Measurements from ENCODE around the gene KRTAP5-3.
"Not testable (repeated sequence)": the region's sequence is repeated elsewhere in the genome, so short reads cannot be mapped to it uniquely, and the experiment has no call there.

The KRTAP5-3 gene

GRCh38 chr11:1604711-1605110 is 3.6 kb downstream of the KRTAP5-3 start:
- H4K5ac ChIP-seq (ENCODE audit: low read length): no peak overlapping the region
- H3K4me3 ChIP-seq (ENCODE audit: low read length): no peak overlapping the region
- H2BK15ac ChIP-seq (replicated peaks; ENCODE audit: low read depth): no peak overlapping the region
- H2BK5ac ChIP-seq (ENCODE audit: low read length): no peak overlapping the region
- no peak overlapping the region for H3K56ac ChIP-seq (ENCODE audit: low read length)
- H4K8ac ChIP-seq (ENCODE audit: low read depth, low read length): no peak overlapping the region
- H2BK120ac ChIP-seq (ENCODE audit: low read depth, low read length): no peak overlapping the region
- no peaks in the 10 kb centered on the region for H3K79me1 ChIP-seq (ENCODE audit: low read length)
- no peak overlapping the region for H3K23ac ChIP-seq (ENCODE audit: low read length)
- no peak for DNase-seq
- H3K9ac ChIP-seq (ENCODE audit: low read length): no peak overlapping the region
- no peak overlapping the region for H2AK5ac ChIP-seq (ENCODE audit: low read length)
- H3K4me1 ChIP-seq (ENCODE audit: control insufficient read depth, low read depth, low read length): no peaks in the 10 kb centered on the region
- H3K18ac ChIP-seq (ENCODE audit: low read length): no peak overlapping the region
- no peaks in the 10 kb centered on the region for H3K79me2 ChIP-seq (ENCODE audit: control insufficient read depth, insufficient read depth, low read length)
- H3K27ac ChIP-seq (ENCODE audit: low read depth, low read length): no peak overlapping the region
- H3K27me3 ChIP-seq (ENCODE audit: insufficient read depth, low read length, poor library complexity): no peaks in the 10 kb centered on the region
- H3K4ac ChIP-seq (ENCODE audit: low read depth, low read length): no peak overlapping the region
- no CpG with 5 or more reads among the region's 7 CpGs for WGBS (ENCODE audit: extremely low coverage, insufficient coverage, low lambda C conversion rate)
- H3K4me2 ChIP-seq (ENCODE audit: low read length): no peak overlapping the region
- H3K36me3 ChIP-seq (ENCODE audit: control insufficient read depth, insufficient read depth, low read length): no peaks in the 10 kb centered on the region

- Histone ChIP-seq H3K9ac (ENCODE audit: low read length) (no peak overlapping the region), H3K4me2 (ENCODE audit: low read length) (no peak overlapping the region), H3K79me1 (ENCODE audit: low read length) (no peaks in the 10 kb centered on the region), H3K18ac (ENCODE audit: low read length) (no peak overlapping the region), H3K56ac (ENCODE audit: low read length) (no peak overlapping the region), H3K4me3 (ENCODE audit: low read length) (no peak overlapping the region), H3K23ac (ENCODE audit: low read length) (no peak overlapping the region), H3K79me2 (ENCODE audit: control insufficient read depth, insufficient read depth, low read length) (no peaks in the 10 kb centered on the region), H2BK5ac (ENCODE audit: low read length) (no peak overlapping the region), H4K8ac (ENCODE audit: low read depth, low read length) (no peak overlapping the region), H2BK120ac (ENCODE audit: low read depth, low read length) (no peak overlapping the region), H4K5ac (ENCODE audit: low read length) (no peak overlapping the region), H3K4me1 (ENCODE audit: control insufficient read depth, low read depth, low read length) (no peaks in the 10 kb centered on the region), H3K27me3 (ENCODE audit: insufficient read depth, low read length, poor library complexity) (no peaks in the 10 kb centered on the region), H2AK5ac (ENCODE audit: low read length) (no peak overlapping the region), H3K36me3 (ENCODE audit: control insufficient read depth, insufficient read depth, low read length) (no peaks in the 10 kb centered on the region), H3K27ac (ENCODE audit: low read depth, low read length) (no peak overlapping the region), H3K4ac (ENCODE audit: low read depth, low read length) (no peak overlapping the region), H2BK15ac (replicated peaks; ENCODE audit: low read depth) (no peak overlapping the region)
- WGBS (ENCODE audit: extremely low coverage, insufficient coverage, low lambda C conversion rate): no CpG with 5 or more reads among the region's 11 CpGs
- DNase-seq: no peak
Observed at GRCh38 chr11:1604181-1604580, 4.1 kb downstream of the KRTAP5-3 start.

GRCh38 chr11:1603629-1604028 is 4.6 kb downstream of the KRTAP5-3 start:
- H3K18ac ChIP-seq (ENCODE audit: low read length): no peak overlapping the region
- no peak overlapping the region for H3K27ac ChIP-seq (ENCODE audit: low read depth, low read length)
- no peak overlapping the region for H4K8ac ChIP-seq (ENCODE audit: low read depth, low read length)
- no peak overlapping the region for H3K4ac ChIP-seq (ENCODE audit: low read depth, low read length)
- no peak overlapping the region for H4K5ac ChIP-seq (ENCODE audit: low read length)
- H3K23ac ChIP-seq (ENCODE audit: low read length): no peak overlapping the region
- no peak for DNase-seq
- no peak overlapping the region for H2BK15ac ChIP-seq (replicated peaks; ENCODE audit: low read depth)
- no peaks in the 10 kb centered on the region for H3K36me3 ChIP-seq (ENCODE audit: control insufficient read depth, insufficient read depth, low read length)
- H3K9ac ChIP-seq (ENCODE audit: low read length): no peak overlapping the region
- H3K4me1 ChIP-seq (ENCODE audit: control insufficient read depth, low read depth, low read length): no peaks in the 10 kb centered on the region
- no peak overlapping the region for H3K56ac ChIP-seq (ENCODE audit: low read length)
- no peak overlapping the region for H3K4me3 ChIP-seq (ENCODE audit: low read length)
- no peaks in the 10 kb centered on the region for H3K79me2 ChIP-seq (ENCODE audit: control insufficient read depth, insufficient read depth, low read length)
- H2BK120ac ChIP-seq (ENCODE audit: low read depth, low read length): no peak overlapping the region
- no peak overlapping the region for H2BK5ac ChIP-seq (ENCODE audit: low read length)
- no peak overlapping the region for H3K4me2 ChIP-seq (ENCODE audit: low read length)
- WGBS (ENCODE audit: extremely low coverage, insufficient coverage, low lambda C conversion rate): 100% methylated on average over 1 of the region's 1 CpG
- H3K27me3 ChIP-seq (ENCODE audit: insufficient read depth, low read length, poor library complexity): no peaks in the 10 kb centered on the region
- H3K79me1 ChIP-seq (ENCODE audit: low read length): no peaks in the 10 kb centered on the region
- no peak overlapping the region for H2AK5ac ChIP-seq (ENCODE audit: low read length)

GRCh38 chr11:1601663-1602062 is 6.6 kb downstream of the KRTAP5-3 start:
- not testable (repeated sequence) for H3K79me1 ChIP-seq (ENCODE audit: low read length); H3K4ac ChIP-seq (ENCODE audit: low read depth, low read length); H4K8ac ChIP-seq (ENCODE audit: low read depth, low read length); H2BK5ac ChIP-seq (ENCODE audit: low read length); H3K4me1 ChIP-seq (ENCODE audit: control insufficient read depth, low read depth, low read length); H4K5ac ChIP-seq (ENCODE audit: low read length); H2AK5ac ChIP-seq (ENCODE audit: low read length); H3K4me2 ChIP-seq (ENCODE audit: low read length); H3K27ac ChIP-seq (ENCODE audit: low read depth, low read length); H3K79me2 ChIP-seq (ENCODE audit: control insufficient read depth, insufficient read depth, low read length); H3K4me3 ChIP-seq (ENCODE audit: low read length); H3K56ac ChIP-seq (ENCODE audit: low read length); H3K36me3 ChIP-seq (ENCODE audit: control insufficient read depth, insufficient read depth, low read length); H2BK120ac ChIP-seq (ENCODE audit: low read depth, low read length); H3K18ac ChIP-seq (ENCODE audit: low read length); H2BK15ac ChIP-seq (replicated peaks; ENCODE audit: low read depth); H3K23ac ChIP-seq (ENCODE audit: low read length); DNase-seq; H3K9ac ChIP-seq (ENCODE audit: low read length); H3K27me3 ChIP-seq (ENCODE audit: insufficient read depth, low read length, poor library complexity)
- WGBS (ENCODE audit: extremely low coverage, insufficient coverage, low lambda C conversion rate): no CpG with 5 or more reads among the region's 3 CpGs

GRCh38 chr11:1600626-1601025 is 7.6 kb downstream of the KRTAP5-3 start:
- H2AK5ac ChIP-seq (ENCODE audit: low read length): no peak overlapping the region
- H4K5ac ChIP-seq (ENCODE audit: low read length): no peak overlapping the region
- H3K56ac ChIP-seq (ENCODE audit: low read length): no peak overlapping the region
- H3K36me3 ChIP-seq (ENCODE audit: control insufficient read depth, insufficient read depth, low read length): no peaks in the 10 kb centered on the region
- no peak overlapping the region for H3K4ac ChIP-seq (ENCODE audit: low read depth, low read length)
- H3K9ac ChIP-seq (ENCODE audit: low read length): no peak overlapping the region
- H3K23ac ChIP-seq (ENCODE audit: low read length): no peak overlapping the region
- H3K79me1 ChIP-seq (ENCODE audit: low read length): no peaks in the 10 kb centered on the region
- H3K18ac ChIP-seq (ENCODE audit: low read length): no peak overlapping the region
- H2BK120ac ChIP-seq (ENCODE audit: low read depth, low read length): no peak overlapping the region
- no peaks in the 10 kb centered on the region for H3K4me1 ChIP-seq (ENCODE audit: control insufficient read depth, low read depth, low read length)
- no peaks in the 10 kb centered on the region for H3K27me3 ChIP-seq (ENCODE audit: insufficient read depth, low read length, poor library complexity)
- H2BK5ac ChIP-seq (ENCODE audit: low read length): no peak overlapping the region
- WGBS (ENCODE audit: extremely low coverage, insufficient coverage, low lambda C conversion rate): no CpG with 5 or more reads among the region's 5 CpGs
- DNase-seq: no peak
- no peak overlapping the region for H3K4me3 ChIP-seq (ENCODE audit: low read length)
- H3K4me2 ChIP-seq (ENCODE audit: low read length): no peak overlapping the region
- H4K8ac ChIP-seq (ENCODE audit: low read depth, low read length): no peak overlapping the region
- H3K79me2 ChIP-seq (ENCODE audit: control insufficient read depth, insufficient read depth, low read length): no peaks in the 10 kb centered on the region
- H3K27ac ChIP-seq (ENCODE audit: low read depth, low read length): no peak overlapping the region
- H2BK15ac ChIP-seq (replicated peaks; ENCODE audit: low read depth): no peak overlapping the region

- no peak overlapping the region for H3K56ac ChIP-seq (ENCODE audit: low read length)
- no peak overlapping the region for H2BK120ac ChIP-seq (ENCODE audit: low read depth, low read length)
- H3K27me3 ChIP-seq (ENCODE audit: insufficient read depth, low read length, poor library complexity): no peaks in the 10 kb centered on the region
- H3K23ac ChIP-seq (ENCODE audit: low read length): no peak overlapping the region
- H2AK5ac ChIP-seq (ENCODE audit: low read length): no peak overlapping the region
- no peak overlapping the region for H3K4ac ChIP-seq (ENCODE audit: low read depth, low read length)
- H3K4me1 ChIP-seq (ENCODE audit: control insufficient read depth, low read depth, low read length): no peaks in the 10 kb centered on the region
- H3K27ac ChIP-seq (ENCODE audit: low read depth, low read length): no peak overlapping the region
- H3K18ac ChIP-seq (ENCODE audit: low read length): no peak overlapping the region
- H3K9ac ChIP-seq (ENCODE audit: low read length): no peak overlapping the region
- no peak overlapping the region for H2BK5ac ChIP-seq (ENCODE audit: low read length)
- no peaks in the 10 kb centered on the region for H3K79me1 ChIP-seq (ENCODE audit: low read length)
- no peak overlapping the region for H4K8ac ChIP-seq (ENCODE audit: low read depth, low read length)
- WGBS (ENCODE audit: extremely low coverage, insufficient coverage, low lambda C conversion rate): no CpG with 5 or more reads among the region's 6 CpGs
- H3K4me3 ChIP-seq (ENCODE audit: low read length): no peak overlapping the region
- no peak overlapping the region for H4K5ac ChIP-seq (ENCODE audit: low read length)
- H3K4me2 ChIP-seq (ENCODE audit: low read length): no peak overlapping the region
- DNase-seq: no peak
- no peaks in the 10 kb centered on the region for H3K79me2 ChIP-seq (ENCODE audit: control insufficient read depth, insufficient read depth, low read length)
- no peaks in the 10 kb centered on the region for H3K36me3 ChIP-seq (ENCODE audit: control insufficient read depth, insufficient read depth, low read length)
- H2BK15ac ChIP-seq (replicated peaks; ENCODE audit: low read depth): no peak overlapping the region
Observed at GRCh38 chr11:1598816-1599215, 9.4 kb downstream of the KRTAP5-3 start.

All from mesendoderm (in vitro differentiated cells).